NCI-H146 treated with DMSO at 0.1 percent for 48 hours (cell line): ENCODE results near the gene ACOX3.
A peak's percentile ranks its signal among the peaks of the same experiment; 100 is the strongest.

ENCODE experiments used
- DNase-seq: peaks from one replicate; lab custom pipeline; 2025; ENCODE audit not compliant: unreplicated experiment; lab: John Stamatoyannopoulos, UW

ACOX3 gene

GRCh38 chr4:8376361-8377102 lies 64.0 kb downstream of the ACOX3 start:
- peak; percentile 25 for DNase-seq

GRCh38 chr4:8374851-8375649 lies 65.5 kb downstream of the ACOX3 start:
- DNase-seq, result no peak

- DNase-seq, result no peak
Measured at GRCh38 chr4:8373973-8374545, 66.5 kb downstream of the ACOX3 start.

GRCh38 chr4:8373270-8373972 lies 67.1 kb downstream of the ACOX3 start:
- no peak for DNase-seq

- DNase-seq, result no peak
Measured at GRCh38 chr4:8372506-8372905, 68.0 kb downstream of the ACOX3 start.

GRCh38 chr4:8371596-8371995 lies 68.9 kb downstream of the ACOX3 start:
- DNase-seq, result no peak

- DNase-seq, result no peak
Measured at GRCh38 chr4:8370835-8371595, 69.5 kb downstream of the ACOX3 start.

- DNase-seq, result no peak
Measured at GRCh38 chr4:8370106-8370787, 70.3 kb downstream of the ACOX3 start.

GRCh38 chr4:8369426-8370105 lies 71.0 kb downstream of the ACOX3 start:
- DNase-seq, result no peak

- no peak for DNase-seq
Measured at GRCh38 chr4:8368998-8369397, 71.5 kb downstream of the ACOX3 start.

GRCh38 chr4:8368061-8368481 lies 72.5 kb downstream of the ACOX3 start:
- DNase-seq, result no peak

- no peak for DNase-seq
Measured at GRCh38 chr4:8366601-8367000, 73.9 kb downstream of the ACOX3 start.

GRCh38 chr4:8365951-8366350 lies 74.6 kb downstream of the ACOX3 start:
- no peak for DNase-seq

GRCh38 chr4:8365353-8365752 lies 75.2 kb downstream of the ACOX3 start:
- DNase-seq, result no peak

GRCh38 chr4:8364848-8365350 lies 75.6 kb downstream of the ACOX3 start:
- DNase-seq, result no peak

GRCh38 chr4:8364141-8364540 lies 76.4 kb downstream of the ACOX3 start:
- no peak for DNase-seq

GRCh38 chr4:8362483-8362882 lies 78.0 kb downstream of the ACOX3 start:
- no peak for DNase-seq

GRCh38 chr4:8359193-8359592 lies 81.3 kb downstream of the ACOX3 start:
- no peak for DNase-seq

GRCh38 chr4:8356856-8357255 lies 83.7 kb downstream of the ACOX3 start:
- no peak for DNase-seq
